Skin epidermis (tissue), 12 donors: ENCODE measurements around the gene SLC2A6.

Experiments used
- H3K27ac ChIP-seq, 21 experiments: fragments of 200-600 bp; sonication (generic) in 11 of 21; one replicate each; pipeline ENCODE4 v1.5.0; 2020; ENCODE audit warnings: mild to moderate bottlenecking in 3 of 21, inconsistent platforms in 2 of 21, moderate library complexity in 2 of 21
- H3K4me3 ChIP-seq, 7 experiments: fragments of 200-600 bp; sonication (generic) in 2 of 7; one replicate each; pipeline ENCODE4 v1.5.0; 2020; ENCODE audit warnings: inconsistent platforms in 2 of 7, mild to moderate bottlenecking in 2 of 7, moderate library complexity in 1 of 7

Gene SLC2A6

GRCh38 chr9:133478851-133479711 is at the start of gene SLC2A6:
SLC2A6 (minus strand) TSS chr9:133479099; CDS start chr9:133479059, 40 bp downstream.
- H3K4me3 ChIP-seq = peak within 1 kb of the TSS; percentile 37 to 53 (median 45)
- H3K27ac ChIP-seq = peak within 1 kb of the TSS in 16 of 21 experiments; percentile 1 to 79 (median 62)

GRCh38 chr9:133528001-133528875 is 49.3 kb upstream of the SLC2A6 start:
- Histone ChIP-seq H3K27ac (no peak overlapping the region), H3K4me3 (no peak overlapping the region)

- Histone ChIP-seq H3K27ac (no peak overlapping the region), H3K4me3 (no peak overlapping the region)
Observed at GRCh38 chr9:133527444-133527920, 48.6 kb upstream of the SLC2A6 start.

GRCh38 chr9:133526721-133527321 is 47.9 kb upstream of the SLC2A6 start:
- Histone ChIP-seq H3K4me3 (no peak overlapping the region), H3K27ac (no peak overlapping the region)

GRCh38 chr9:133525677-133526076 is 46.8 kb upstream of the SLC2A6 start:
- no peak overlapping the region for H3K27ac ChIP-seq
- no peak overlapping the region for H3K4me3 ChIP-seq

- Histone ChIP-seq H3K4me3 (no peak within 1 kb of the TSS), H3K27ac (no peak within 1 kb of the TSS)
Observed at GRCh38 chr9:133524679-133525228, 45.9 kb upstream of the SLC2A6 start, which contains the start of gene MYMK. MYMK (minus strand) TSS chr9:133524959; CDS start chr9:133524844, 115 bp downstream.

- Histone ChIP-seq H3K27ac (no peak overlapping the region), H3K4me3 (no peak overlapping the region)
Observed at GRCh38 chr9:133524146-133524545, 45.2 kb upstream of the SLC2A6 start.

- no peak overlapping the region for H3K4me3 ChIP-seq
- no peak overlapping the region for H3K27ac ChIP-seq
Observed at GRCh38 chr9:133523106-133523505, 44.2 kb upstream of the SLC2A6 start.

GRCh38 chr9:133522073-133522910 is 43.4 kb upstream of the SLC2A6 start:
- no peak overlapping the region for H3K4me3 ChIP-seq
- H3K27ac ChIP-seq = no peak overlapping the region

- H3K4me3 ChIP-seq = no peak overlapping the region
- no peak overlapping the region for H3K27ac ChIP-seq
Observed at GRCh38 chr9:133521122-133522072, 42.5 kb upstream of the SLC2A6 start.

GRCh38 chr9:133520121-133520835 is 41.4 kb upstream of the SLC2A6 start:
- H3K4me3 ChIP-seq = no peak overlapping the region
- H3K27ac ChIP-seq = no peak overlapping the region

- H3K4me3 ChIP-seq = no peak overlapping the region
- H3K27ac ChIP-seq = no peak overlapping the region
Observed at GRCh38 chr9:133519693-133520092, 40.8 kb upstream of the SLC2A6 start.

GRCh38 chr9:133518706-133519449 is 40.0 kb upstream of the SLC2A6 start:
- no peak overlapping the region for H3K27ac ChIP-seq
- no peak overlapping the region for H3K4me3 ChIP-seq

GRCh38 chr9:133518200-133518599 is 39.3 kb upstream of the SLC2A6 start:
- Histone ChIP-seq H3K27ac (no peak overlapping the region), H3K4me3 (no peak overlapping the region)

- no peak overlapping the region for H3K27ac ChIP-seq
Observed at GRCh38 chr9:133517711-133518110, 38.8 kb upstream of the SLC2A6 start.

GRCh38 chr9:133516961-133517350 is 38.1 kb upstream of the SLC2A6 start:
- H3K27ac ChIP-seq = no peak overlapping the region

More at GRCh38 chr9:133517711-133518110, 38.8 kb upstream of the SLC2A6 start:
- H3K4me3 ChIP-seq = no peak overlapping the region

More at GRCh38 chr9:133516961-133517350, 38.1 kb upstream of the SLC2A6 start:
- no peak overlapping the region for H3K4me3 ChIP-seq
